IMR-90 (cell line): ENCODE data around the gene PYDC2. TPM values are rescaled to one million over a fixed set of nuclear protein-coding genes. Genes with fewer than 3 reads are reported as not detected.

Source experiments
- ATAC-seq: fragments of 200-7000 bp; cut with Tn5 transposase; 2 replicates; pipeline ENCODE4 v1.9.1; 2020; ENCODE audit warnings: low read depth, mild to moderate bottlenecking, moderate library complexity
- BruUV-seq: library from RNA; stranded (reverse); fragments of 400-500 nt; replicated peaks from 2 replicates; lab custom pipeline; 2021; lab: Mats Ljungman, UMichigan
- CTCF ChIA-PET: fragments of 300-600 bp; formaldehyde crosslinking; extraction: SDS; loops from one replicate; lab custom pipeline; 2021; ENCODE audit warnings: antibody characterized with exemption; lab: Yijun Ruan, JAX
- POLR2A ChIA-PET: fragments of 300-600 bp; sonication (Branson Sonifier 250); formaldehyde crosslinking; loops from one replicate; lab custom pipeline; 2022; ENCODE audit warnings: antibody characterized with exemption; ENCODE audit not compliant: unreplicated experiment; lab: Charles Lee
- DNase-seq: peaks from one replicate; pipeline ENCODE4 v3.0.0; 2013
- H2AFZ ChIP-seq: replicated peaks from 2 replicates; pipeline ENCODE3; 2013; ENCODE audit warnings: low read length, mild to moderate bottlenecking; ENCODE audit not compliant: poor library complexity
- H2AK5ac ChIP-seq: 2 replicates; pipeline ENCODE4 v1.6.1; 2013; ENCODE audit warnings: low read depth, low read length, inconsistent platforms
- H2AK9ac ChIP-seq: replicated peaks from 2 replicates; pipeline ENCODE3; 2013; ENCODE audit warnings: mild to moderate bottlenecking, low read depth, low read length, moderate library complexity; ENCODE audit not compliant: poor library complexity
- H2BK120ac ChIP-seq: 2 replicates; pipeline ENCODE4 v1.6.1; 2013; ENCODE audit warnings: low read depth, low read length, inconsistent platforms
- H2BK15ac ChIP-seq: 3 replicates; pipeline ENCODE4 v1.6.1; 2013; ENCODE audit warnings: low read depth, low read length, inconsistent platforms
- H2BK20ac ChIP-seq: 2 replicates; pipeline ENCODE4 v1.6.1; 2013; ENCODE audit warnings: low read depth, mild to moderate bottlenecking, inconsistent platforms, low read length, moderate library complexity
- H2BK5ac ChIP-seq: 2 replicates; pipeline ENCODE4 v1.6.1; 2013; ENCODE audit warnings: mild to moderate bottlenecking, low read depth, low read length, inconsistent platforms; ENCODE audit not compliant: poor library complexity, severe bottlenecking
- H3K14ac ChIP-seq: replicated peaks from 2 replicates; pipeline ENCODE4 v1.6.1; 2013; ENCODE audit warnings: low read depth, low read length, inconsistent platforms
- H3K18ac ChIP-seq: 2 replicates; pipeline ENCODE4 v1.6.1; 2013; ENCODE audit warnings: low read depth, low read length, control low read depth
- H3K23ac ChIP-seq: 2 replicates; pipeline ENCODE4 v1.6.1; 2013; ENCODE audit warnings: low read depth, low read length, inconsistent platforms
- H3K27ac ChIP-seq: 2 replicates; pipeline ENCODE4 v1.5.1; 2013; ENCODE audit warnings: mild to moderate bottlenecking, control low read depth, low read length; ENCODE audit not compliant: insufficient read depth
- H3K27me3 ChIP-seq: 2 replicates; pipeline ENCODE4 v1.6.1; 2013; ENCODE audit warnings: low read length; ENCODE audit not compliant: control insufficient read depth, insufficient read depth
- H3K36me3 ChIP-seq: 2 replicates; pipeline ENCODE4 v1.6.1; 2013; ENCODE audit warnings: low read length, mixed read lengths; ENCODE audit not compliant: control insufficient read depth, insufficient read depth
- H3K4ac ChIP-seq: 2 replicates; pipeline ENCODE4 v1.6.1; 2013; ENCODE audit warnings: low read depth, low read length, inconsistent platforms
- H3K4me1 ChIP-seq: 2 replicates; pipeline ENCODE4 v1.6.1; 2013; ENCODE audit warnings: low read length, mixed read lengths; ENCODE audit not compliant: control insufficient read depth, insufficient read depth
- H3K4me2 ChIP-seq: 2 replicates; pipeline ENCODE4 v1.6.1; 2013; ENCODE audit warnings: low read depth, mild to moderate bottlenecking, control low read depth, low read length, moderate library complexity
- H3K4me3 ChIP-seq: 2 replicates; pipeline ENCODE4 v1.5.1; 2013; ENCODE audit warnings: low read depth, mild to moderate bottlenecking, control low read depth, low read length, moderate library complexity; ENCODE audit not compliant: insufficient read depth
- H3K56ac ChIP-seq: 2 replicates; pipeline ENCODE4 v1.6.1; 2013; ENCODE audit warnings: low read length, inconsistent platforms; ENCODE audit not compliant: insufficient read depth; ENCODE audit errors: extremely low read depth
- H3K79me1 ChIP-seq, 2 experiments: 2 replicates each; pipeline ENCODE4 v1.6.1; 2013; ENCODE audit warnings: low read length in 2 of 2, inconsistent platforms in 1 of 2, low read depth in 1 of 2
- H3K9ac ChIP-seq: 2 replicates; pipeline ENCODE4 v1.6.1; 2013; ENCODE audit warnings: low read depth, low read length, control low read depth
- H3K9me1 ChIP-seq: 2 replicates; pipeline ENCODE4 v1.6.1; 2013; ENCODE audit warnings: low read length, inconsistent platforms; ENCODE audit not compliant: insufficient read depth
- H3K9me3 ChIP-seq: 2 replicates; pipeline ENCODE4 v1.6.1; 2013; ENCODE audit warnings: low read length; ENCODE audit not compliant: control insufficient read depth, insufficient read depth
- H4K20me1 ChIP-seq: 2 replicates; pipeline ENCODE4 v1.6.1; 2013; ENCODE audit warnings: low read length, inconsistent platforms; ENCODE audit not compliant: insufficient read depth
- H4K5ac ChIP-seq: 2 replicates; pipeline ENCODE4 v1.6.1; 2013; ENCODE audit warnings: mild to moderate bottlenecking, low read depth, low read length, control low read depth
- H4K8ac ChIP-seq, 2 experiments: 2 replicates each; pipeline ENCODE4 v1.6.1; 2013; ENCODE audit warnings: low read depth in 2 of 2, low read length in 2 of 2, control low read depth in 1 of 2, inconsistent platforms in 1 of 2
- H4K91ac ChIP-seq: 2 replicates; pipeline ENCODE4 v1.6.1; 2013; ENCODE audit warnings: low read depth, low read length, inconsistent platforms; ENCODE audit not compliant: insufficient read depth
- BHLHE40 ChIP-seq: fragments of 150-350 bp; IDR thresholded peaks from 2 replicates; pipeline ENCODE4 v1.6.1; 2016; ENCODE audit warnings: mild to moderate bottlenecking, low read depth, low read length
- ELK1 ChIP-seq: fragments of 150-350 bp; IDR thresholded peaks from 2 replicates; pipeline ENCODE4 v1.6.1; 2016; ENCODE audit warnings: low read depth, mild to moderate bottlenecking, low read length, moderate library complexity, borderline replicate concordance
- FOS ChIP-seq: fragments of 150-350 bp; IDR thresholded peaks from 2 replicates; pipeline ENCODE4 v1.6.1; 2016; ENCODE audit warnings: low read depth, low read length
- POLR2A ChIP-seq: IDR thresholded peaks from 2 replicates; pipeline ENCODE4 v1.6.1; 2012; ENCODE audit warnings: mild to moderate bottlenecking, low read depth, low read length
- RFX5 ChIP-seq: IDR thresholded peaks from 2 replicates; pipeline ENCODE4 v1.8.0; 2012; ENCODE audit warnings: low read depth, mild to moderate bottlenecking, low read length, moderate library complexity
- USF2 ChIP-seq: fragments of 150-350 bp; IDR thresholded peaks from 2 replicates; pipeline ENCODE4 v1.6.1; 2017; ENCODE audit warnings: mild to moderate bottlenecking, antibody characterized with exemption, low read length, low read depth
- WGBS, 2 experiments: methylation state at CpG; one replicate each; pipeline versions ENCODE4 v1.1.5 to v1.1.7; 2013; ENCODE audit warnings: missing lambda C conversion rate in 2 of 2; ENCODE audit not compliant: insufficient read length in 1 of 2; ENCODE audit errors: extremely low coverage in 2 of 2; 5-methylcytosine and 5-hydroxymethylcytosine counted together
- dilution Hi-C: fragments of 300-500 bp; cut with HindIII; formaldehyde crosslinking; loops from one replicate; pipeline ENCODE4 v1.14.3; 2018; ENCODE audit warnings: low sequenced_read_pairs; ENCODE audit not compliant: unreplicated experiment
- in situ Hi-C: fragments of 300-500 bp; cut with MboI; formaldehyde crosslinking; loops from 3 replicates; pipeline ENCODE4 v1.14.3; 2019; ENCODE audit warnings: low sequenced_read_pairs, inconsistent platforms, mixed read lengths
- intact Hi-C: fragments of 100-400 bp; cut with micrococcal nuclease; formaldehyde crosslinking; loops from 2 replicates; pipeline ENCODE4 v1.10.0; 2022
- polyA plus RNA-seq, 3 experiments: library from polyadenylated mRNA; depleted of rRNA; stranded (reverse); fragments of >200 nt; gene quantifications; 2 replicates each; pipeline ENCODE4 v1.2.3, GENCODE V29; 2012; ENCODE audit warnings: low replicate concordance in 1 of 3
- total RNA-seq: library from RNA; depleted of rRNA; stranded (reverse); fragments of >200 nt; gene quantifications from 2 replicates; pipeline ENCODE4 v1.2.3, GENCODE V29; 2012

The PYDC2 gene
- total and polyA plus RNA-seq, 2 of the 4 experiments (the other 2 are of a cell fraction): not detected

- no CpG with 5 or more reads among the region's 1 CpG for WGBS, 2 experiments
- intact Hi-C loops: loop anchor here (10.0 kb wide), 1 partner anchor 280 kb away; no protein-coding TSS in a partner anchor
These were observed 46.2 kb upstream of the PYDC2 start for GRCh38 chr3:191414732-191415131.

More at GRCh38 chr3:191414732-191415131, 46.2 kb upstream of the PYDC2 start:
- Histone ChIP-seq H3K4me1 (peaks cover 3% of the 10 kb centered on the region; the same call in 1 of the 2 replicates), H3K4me2 (no peak overlapping the region), H4K8ac (no peak overlapping the region), H2AFZ (no peak overlapping the region), H3K18ac (peak overlapping the region; percentile 78; the same call in 1 of the 2 replicates), H3K9me3 (no peaks in the 10 kb centered on the region; the same call in 1 of the 2 replicates), H2BK20ac (peak overlapping the region; percentile 38), H4K5ac (no peak overlapping the region), H4K91ac (no peak overlapping the region), H3K9me1 (no peaks in the 10 kb centered on the region), H2AK9ac (no peak overlapping the region), H2AK5ac (no peak overlapping the region), H3K36me3 (no peaks in the 10 kb centered on the region), H3K79me1 (no peaks in the 10 kb centered on the region), H3K14ac (no peak overlapping the region), H3K9ac (no peak overlapping the region), H4K20me1 (no peaks in the 10 kb centered on the region), H2BK15ac (no peak overlapping the region), H3K23ac (no peak overlapping the region), H3K4me3 (no peak overlapping the region), H3K27me3 (no peaks in the 10 kb centered on the region), H3K56ac (no peak overlapping the region), H2BK5ac (peak overlapping the region; percentile 6), H3K4ac (no peak overlapping the region), H3K27ac (no peak overlapping the region), H2BK120ac (peak overlapping the region; percentile 32; the same call in 1 of the 2 replicates)
- DNase-seq (no peak), ATAC-seq (no peak)
- CTCF ChIA-PET: interaction anchor here (0.9 to 1.4 kb wide), 2 partner anchors 24 to 1030 kb away, joined by 3 to 6 read pairs; no protein-coding TSS in a partner anchor
- dilution Hi-C loops (no loop called here), in situ Hi-C loops (loop anchor here (5.0 kb wide), 1 partner anchor 1028 kb away; no protein-coding TSS in a partner anchor)
- POLR2A ChIA-PET: no interaction called here
- TF ChIP-seq BHLHE40: no peak
- no peak for TF ChIP-seq RFX5
- no peak for TF ChIP-seq FOS
- no peak for TF ChIP-seq ELK1
- TF ChIP-seq USF2: no peak
- no peak for TF ChIP-seq POLR2A
- BruUV-seq: no TSS peak
